PC-9 (cell line): ENCODE measurements around the gene B3GALT4. TPM values are rescaled to one million over a fixed set of nuclear protein-coding genes. Genes with fewer than 3 reads are reported as not detected.

Experiments used
- BruUV-seq: library from RNA; stranded (reverse); fragments of 400-500 nt; replicated peaks from 2 replicates; lab custom pipeline; 2021; lab: Mats Ljungman, UMichigan
- CTCF ChIA-PET: fragments of 300-600 bp; sonication (Branson Sonifier 250); formaldehyde crosslinking; loops from one replicate; lab custom pipeline; 2022; ENCODE audit warnings: antibody characterized with exemption; lab: Charles Lee
- POLR2A ChIA-PET: fragments of 300-600 bp; sonication (Branson Sonifier 250); formaldehyde crosslinking; loops from one replicate; lab custom pipeline; 2022; ENCODE audit warnings: antibody characterized with exemption; ENCODE audit not compliant: unreplicated experiment; lab: Charles Lee
- DNase-seq, 2 experiments: peaks; one replicate each; pipeline versions ENCODE4 v3.0.0 to v3.0.0-alpha.2; 2015 to 2022; ENCODE audit warnings: mixed read lengths in 1 of 2
- H2AFZ ChIP-seq: fragments of 200-600 bp; sonication (generic); 2 replicates; pipeline ENCODE4 v1.8.1; 2017; ENCODE audit warnings: antibody characterized with exemption
- H3F3A ChIP-seq: fragments of 200-600 bp; sonication (generic); 2 replicates; pipeline ENCODE4 v1.8.1; 2017; ENCODE audit warnings: antibody characterized with exemption, mild to moderate bottlenecking, low read depth; ENCODE audit not compliant: insufficient read depth
- H3K27ac ChIP-seq: fragments of 200-600 bp; sonication (generic); 2 replicates; pipeline ENCODE4 v1.6.1; 2016; ENCODE audit warnings: mixed run types
- H3K27me3 ChIP-seq: fragments of 200-600 bp; sonication (generic); 2 replicates; pipeline ENCODE4 v1.6.1; 2016; ENCODE audit warnings: low read depth, mixed run types; ENCODE audit not compliant: insufficient read depth
- H3K36me3 ChIP-seq: fragments of 200-600 bp; sonication (generic); 2 replicates; pipeline ENCODE4 v1.6.1; 2016; ENCODE audit warnings: low read depth, mixed run types
- H3K4me1 ChIP-seq: fragments of 200-600 bp; sonication (generic); replicated peaks from 2 replicates; pipeline ENCODE4 v1.6.1; 2016; ENCODE audit warnings: mixed run types; ENCODE audit not compliant: insufficient read depth
- H3K4me2 ChIP-seq: fragments of 200-600 bp; sonication (generic); 2 replicates; pipeline ENCODE4 v1.6.1; 2017; ENCODE audit warnings: mixed run types
- H3K4me3 ChIP-seq: fragments of 200-600 bp; sonication (generic); 2 replicates; pipeline ENCODE4 v1.6.1; 2016; ENCODE audit warnings: mixed run types
- H3K79me2 ChIP-seq: fragments of 200-600 bp; sonication (generic); 2 replicates; pipeline ENCODE4 v1.6.1; 2017; ENCODE audit warnings: low read depth, mixed run types
- H3K9me2 ChIP-seq: fragments of 200-600 bp; sonication (generic); 2 replicates; pipeline ENCODE4 v1.8.1; 2017; ENCODE audit warnings: mild to moderate bottlenecking; ENCODE audit not compliant: insufficient read depth
- H3K9me3 ChIP-seq: fragments of 200-600 bp; sonication (generic); 2 replicates; pipeline ENCODE4 v1.8.1; 2016; ENCODE audit warnings: low read depth; ENCODE audit not compliant: insufficient read depth
- H4K20me1 ChIP-seq: fragments of 200-600 bp; sonication (generic); 2 replicates; pipeline ENCODE4 v1.8.1; 2017; ENCODE audit not compliant: insufficient read depth
- CTCF ChIP-seq: fragments of 200-600 bp; sonication (generic); conservative IDR thresholded peaks from 2 replicates; pipeline ENCODE4 v1.6.1; 2017; ENCODE audit warnings: mixed run types, antibody characterized with exemption, mild to moderate bottlenecking, moderate library complexity
- EZH2 ChIP-seq: fragments of 200-600 bp; sonication (generic); IDR thresholded peaks from 2 replicates; pipeline ENCODE4 v1.8.0; 2017; ENCODE audit warnings: antibody characterized with exemption, low read depth
- intact Hi-C: fragments of 100-400 bp; cut with micrococcal nuclease; formaldehyde crosslinking; loops from one replicate; pipeline ENCODE4 v1.10.0; 2022; ENCODE audit not compliant: unreplicated experiment
- total RNA-seq: library from RNA; stranded (reverse); gene quantifications from 2 replicates; pipeline ENCODE4 v1.2.3, GENCODE V29; 2021

The B3GALT4 gene
- total RNA-seq, 1 experiment from 2014 or later: 10.3 TPM

GRCh38 chr6:33277663-33278391, 904 bp downstream of the B3GALT4 start:
- H3K4me1 ChIP-seq: peaks cover 36% of the 10 kb centered on the region
- no peak for TF ChIP-seq CTCF
- TF ChIP-seq EZH2: no peak
- no peaks in the 10 kb centered on the region for H3K27me3 ChIP-seq
- H3K27ac ChIP-seq: peak overlapping the region; percentile 48; the same call in 1 of the 2 replicates
- CTCF ChIA-PET: interaction anchor here (0.5 kb wide), 1 partner anchor 24 kb away, joined by 8 read pairs; no protein-coding TSS in a partner anchor
- peak overlapping the region; percentile 70; the same call in 1 of the 2 replicates for H3K4me3 ChIP-seq
- no TSS peak for BruUV-seq
- POLR2A ChIA-PET: interaction anchor here (0.7 to 0.9 kb wide), 3 partner anchors 11 to 22 kb away, joined by 5 to 13 read pairs (median 5); partner anchors contain the start of genes PFDN6 and WDR46
- H3K9me2 ChIP-seq: no peaks in the 10 kb centered on the region
- no peaks in the 10 kb centered on the region for H3K9me3 ChIP-seq
- peak in 1 of 2 experiments; percentile 21 for DNase-seq
- no peak overlapping the region for H2AFZ ChIP-seq
- peak overlapping the region; percentile 96 for H3K4me2 ChIP-seq
- peaks cover 36% of the 10 kb centered on the region for H4K20me1 ChIP-seq
- intact Hi-C loops: loop anchor here (2.0 to 10.0 kb wide), 2 partner anchors 21 to 73 kb away; partner anchors contain the start of genes HSD17B8, RGL2, RING1 and RXRB
- H3K36me3 ChIP-seq: peaks cover 38% of the 10 kb centered on the region
- H3K79me2 ChIP-seq: peaks cover 32% of the 10 kb centered on the region
- H3F3A ChIP-seq: peaks cover 90% of the 10 kb centered on the region

GRCh38 chr6:33278392-33278741, 1.4 kb downstream of the B3GALT4 start:
- H2AFZ ChIP-seq: no peak overlapping the region
- no peaks in the 10 kb centered on the region for H3K9me3 ChIP-seq
- H3K27ac ChIP-seq: no peak overlapping the region
- BruUV-seq: no TSS peak
- intact Hi-C loops: loop anchor here (10.0 kb wide), 1 partner anchor 74 kb away; the partner anchor contains the start of genes HSD17B8, RING1, RXRB and SLC39A7
- H4K20me1 ChIP-seq: peaks cover 32% of the 10 kb centered on the region
- peaks cover 33% of the 10 kb centered on the region for H3K4me1 ChIP-seq
- no peak overlapping the region for H3K4me3 ChIP-seq
- peak in 1 of 2 experiments; percentile 24 for DNase-seq
- peaks cover 85% of the 10 kb centered on the region for H3F3A ChIP-seq
- no peaks in the 10 kb centered on the region for H3K9me2 ChIP-seq
- H3K79me2 ChIP-seq: peaks cover 27% of the 10 kb centered on the region
- CTCF ChIA-PET: no interaction called here
- POLR2A ChIA-PET: interaction anchor here (0.6 kb wide), 1 partner anchor 20 kb away, joined by 4 read pairs; no protein-coding TSS in a partner anchor
- H3K4me2 ChIP-seq: no peak overlapping the region
- no peaks in the 10 kb centered on the region for H3K27me3 ChIP-seq
- peaks cover 32% of the 10 kb centered on the region for H3K36me3 ChIP-seq
- TF ChIP-seq CTCF: no peak
- TF ChIP-seq EZH2: no peak

GRCh38 chr6:33278810-33279209, 1.9 kb downstream of the B3GALT4 start:
- peaks cover 27% of the 10 kb centered on the region for H4K20me1 ChIP-seq
- BruUV-seq: no TSS peak

More at GRCh38 chr6:33278810-33279209, 1.9 kb downstream of the B3GALT4 start:
- Histone ChIP-seq H3F3A (peaks cover 80% of the 10 kb centered on the region), H3K4me3 (no peak overlapping the region), H3K27ac (no peak overlapping the region), H3K4me1 (peaks cover 29% of the 10 kb centered on the region), H3K9me2 (no peaks in the 10 kb centered on the region), H3K36me3 (peaks cover 28% of the 10 kb centered on the region), H2AFZ (no peak overlapping the region), H3K4me2 (no peak overlapping the region), H3K79me2 (peaks cover 22% of the 10 kb centered on the region), H3K27me3 (no peaks in the 10 kb centered on the region), H3K9me3 (no peaks in the 10 kb centered on the region)
- ChIA-PET CTCF (no interaction called here), POLR2A (interaction anchor here (0.6 kb wide), 1 partner anchor 19 kb away, joined by 4 read pairs; no protein-coding TSS in a partner anchor)
- no peak for DNase-seq
- intact Hi-C loops: loop anchor here (10.0 kb wide), 1 partner anchor 74 kb away; the partner anchor contains the start of genes HSD17B8, RING1, RXRB and SLC39A7
- TF ChIP-seq CTCF (no peak), EZH2 (no peak)
